Measurements from ENCODE around the gene TPST2. TPM values are rescaled to one million over a fixed set of nuclear protein-coding genes. Genes with fewer than 3 reads are reported as not detected.

TPST2 gene
- total RNA-seq, 1 experiment from 2014 or later = 11.8 TPM

DNA sequence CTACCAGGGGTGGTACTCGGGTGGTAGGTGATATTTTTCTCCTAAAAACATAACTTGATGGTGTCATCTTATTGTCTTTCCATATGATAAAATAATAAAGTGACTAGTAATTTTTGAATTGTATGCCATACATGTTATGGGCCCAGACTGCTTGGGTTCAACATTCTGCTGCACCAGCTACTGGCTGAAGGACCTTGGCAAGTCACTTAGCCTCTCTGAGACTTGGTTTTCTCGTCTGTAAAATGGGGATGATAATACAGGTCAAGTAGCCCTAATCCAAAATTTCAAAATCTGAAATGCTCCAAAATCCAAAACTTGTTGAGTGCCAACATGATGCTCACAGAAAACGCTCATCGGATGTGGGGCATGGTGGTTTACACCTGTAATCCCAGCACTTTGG, 42.1 kb downstream of the TPST2 start:
- no peaks in the 10 kb centered on the region for H3K9me2 ChIP-seq (ENCODE audit: insufficient read depth)
- H3K4me3 ChIP-seq (replicated peaks in 1 of 2; ENCODE audit: low read depth in 1 of 2, low read length in 2 of 2) = no peak overlapping the region
- ATAC-seq = no peak
- H3K4me2 ChIP-seq (ENCODE audit: low read length) = no peak overlapping the region
- no peak overlapping the region for H3K9ac ChIP-seq (ENCODE audit: low read length)
- intact Hi-C loops (cut with micrococcal nuclease) = no loop called here
- no peaks in the 10 kb centered on the region for H3K79me2 ChIP-seq (ENCODE audit: insufficient read depth, low read length)
- H3K36me3 ChIP-seq (ENCODE audit: control insufficient read depth in 1 of 2, insufficient read depth in 2 of 2, low read length in 2 of 2) = no peaks in the 10 kb centered on the region
- ChIA-PET POLR2A (interaction anchor here (0.6 kb wide), 1 partner anchor 38 kb away, joined by 3 read pairs; no protein-coding TSS in a partner anchor), CTCF (no interaction called here), RAD21 (ENCODE audit: low non-redundant PET in 1 of 2, low total read pairs in 2 of 2, uncharacterized antibody in 2 of 2, unreplicated experiment in 2 of 2) (no interaction called here)
- DNase-seq (ENCODE audit: low read depth, low spot score) = no peak
- no peaks in the 10 kb centered on the region for H3K9me3 ChIP-seq (ENCODE audit: control insufficient read depth in 1 of 2, insufficient read depth in 1 of 2, low read depth in 1 of 2, low read length in 2 of 2)
- H3K4me1 ChIP-seq (ENCODE audit: control insufficient read depth in 1 of 2, insufficient read depth in 2 of 2, low read length in 2 of 2) = peaks cover 11 to 13% of the 10 kb centered on the region in 2 experiments
- no peaks in the 10 kb centered on the region for H4K20me1 ChIP-seq (ENCODE audit: insufficient read depth)
- H3K27me3 ChIP-seq (ENCODE audit: insufficient read depth, low read length) = no peaks in the 10 kb centered on the region
- no peak overlapping the region for H3K27ac ChIP-seq (ENCODE audit: low read depth, low read length)
- TF ChIP-seq, protein P1, sequence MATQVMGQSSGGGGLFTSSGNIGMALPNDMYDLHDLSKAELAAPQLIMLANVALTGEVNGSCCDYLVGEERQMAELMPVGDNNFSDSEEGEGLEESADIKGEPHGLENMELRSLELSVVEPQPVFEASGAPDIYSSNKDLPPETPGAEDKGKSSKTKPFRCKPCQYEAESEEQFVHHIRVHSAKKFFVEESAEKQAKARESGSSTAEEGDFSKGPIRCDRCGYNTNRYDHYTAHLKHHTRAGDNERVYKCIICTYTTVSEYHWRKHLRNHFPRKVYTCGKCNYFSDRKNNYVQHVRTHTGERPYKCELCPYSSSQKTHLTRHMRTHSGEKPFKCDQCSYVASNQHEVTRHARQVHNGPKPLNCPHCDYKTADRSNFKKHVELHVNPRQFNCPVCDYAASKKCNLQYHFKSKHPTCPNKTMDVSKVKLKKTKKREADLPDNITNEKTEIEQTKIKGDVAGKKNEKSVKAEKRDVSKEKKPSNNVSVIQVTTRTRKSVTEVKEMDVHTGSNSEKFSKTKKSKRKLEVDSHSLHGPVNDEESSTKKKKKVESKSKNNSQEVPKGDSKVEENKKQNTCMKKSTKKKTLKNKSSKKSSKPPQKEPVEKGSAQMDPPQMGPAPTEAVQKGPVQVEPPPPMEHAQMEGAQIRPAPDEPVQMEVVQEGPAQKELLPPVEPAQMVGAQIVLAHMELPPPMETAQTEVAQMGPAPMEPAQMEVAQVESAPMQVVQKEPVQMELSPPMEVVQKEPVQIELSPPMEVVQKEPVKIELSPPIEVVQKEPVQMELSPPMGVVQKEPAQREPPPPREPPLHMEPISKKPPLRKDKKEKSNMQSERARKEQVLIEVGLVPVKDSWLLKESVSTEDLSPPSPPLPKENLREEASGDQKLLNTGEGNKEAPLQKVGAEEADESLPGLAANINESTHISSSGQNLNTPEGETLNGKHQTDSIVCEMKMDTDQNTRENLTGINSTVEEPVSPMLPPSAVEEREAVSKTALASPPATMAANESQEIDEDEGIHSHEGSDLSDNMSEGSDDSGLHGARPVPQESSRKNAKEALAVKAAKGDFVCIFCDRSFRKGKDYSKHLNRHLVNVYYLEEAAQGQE (IDR thresholded peaks at IDR 0.05; ENCODE audit: low read depth) = no peak
- TF ChIP-seq, protein P2, sequence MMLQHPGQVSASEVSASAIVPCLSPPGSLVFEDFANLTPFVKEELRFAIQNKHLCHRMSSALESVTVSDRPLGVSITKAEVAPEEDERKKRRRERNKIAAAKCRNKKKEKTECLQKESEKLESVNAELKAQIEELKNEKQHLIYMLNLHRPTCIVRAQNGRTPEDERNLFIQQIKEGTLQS (IDR thresholded peaks at IDR 0.05) = no peak
- TF ChIP-seq RAD21 (IDR thresholded peaks at IDR 0.05; ENCODE audit: low read depth) (no peak), YY1 (IDR thresholded peaks at IDR 0.05; ENCODE audit: extremely low read depth, insufficient replicate concordance, low read depth, low read length) (no peak), POLR2AphosphoS5 (IDR thresholded peaks at IDR 0.05; ENCODE audit: low read depth, low read length) (no peak), EGR1 (IDR thresholded peaks at IDR 0.05; ENCODE audit: low read depth) (no peak), TCF7L2 (IDR thresholded peaks at IDR 0.05; ENCODE audit: borderline replicate concordance, extremely low read depth, insufficient read depth, insufficient read length) (no peak), ELF1 (IDR thresholded peaks at IDR 0.05; ENCODE audit: borderline replicate concordance, low read depth) (no peak), ZFX (IDR thresholded peaks at IDR 0.05) (no peak), SP1 (IDR thresholded peaks at IDR 0.05; ENCODE audit: low read depth) (no peak), CBX3 (IDR thresholded peaks at IDR 0.05; ENCODE audit: low read depth) (no peak), JUND (IDR thresholded peaks at IDR 0.05) (no peak), SIN3A (IDR thresholded peaks at IDR 0.05; ENCODE audit: low read depth) (no peak), FOSL1 (IDR thresholded peaks at IDR 0.05; ENCODE audit: low read depth) (no peak)
- TF ChIP-seq, protein P3, sequence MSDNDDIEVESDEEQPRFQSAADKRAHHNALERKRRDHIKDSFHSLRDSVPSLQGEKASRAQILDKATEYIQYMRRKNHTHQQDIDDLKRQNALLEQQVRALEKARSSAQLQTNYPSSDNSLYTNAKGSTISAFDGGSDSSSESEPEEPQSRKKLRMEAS (IDR thresholded peaks at IDR 0.05) = no peak
- no TSS peak for BruUV-seq (replicated peaks)
- no peak overlapping the region for H2AFZ ChIP-seq (ENCODE audit: low read depth, low read length, poor library complexity, severe bottlenecking)

Measured in HCT116 (cell line).